Measurements from ENCODE around the gene CCDC144A.
"Not testable (repeated sequence)": the region's sequence is repeated elsewhere in the genome, so short reads cannot be mapped to it uniquely, and the experiment has no call there.

Gene CCDC144A

GRCh38 chr17:16689731-16690281, at the start of gene CCDC144A:
CCDC144A (plus strand) TSS chr17:16690241; CDS start chr17:16690401, 160 bp downstream.
- DNase-seq (ENCODE audit: low read depth) = not testable (repeated sequence)

- no peak for DNase-seq (ENCODE audit: low read depth)
These were observed 40.5 kb upstream of the CCDC144A start for GRCh38 chr17:16649585-16649984.

- no peak for DNase-seq (ENCODE audit: low read depth)
These were observed 37.8 kb upstream of the CCDC144A start for GRCh38 chr17:16652252-16652651.

- DNase-seq (ENCODE audit: low read depth) = peak; percentile 9
These were observed 37.1 kb upstream of the CCDC144A start for GRCh38 chr17:16652847-16653366.

- DNase-seq (ENCODE audit: low read depth) = peak; percentile 78
These were observed 36.5 kb upstream of the CCDC144A start, which contains the start of gene ZNF624 for GRCh38 chr17:16653367-16654041. ZNF624 (minus strand) TSS chr17:16653850.

GRCh38 chr17:16661217-16661616, 28.8 kb upstream of the CCDC144A start:
- DNase-seq (ENCODE audit: low read depth) = no peak

- peak; percentile 2 for DNase-seq (ENCODE audit: low read depth)
These were observed 27.1 kb upstream of the CCDC144A start for GRCh38 chr17:16662936-16663335.

GRCh38 chr17:16666553-16666906, 23.5 kb upstream of the CCDC144A start:
- not testable (repeated sequence) for DNase-seq (ENCODE audit: low read depth)

- DNase-seq (ENCODE audit: low read depth) = not testable (repeated sequence)
These were observed 23.0 kb upstream of the CCDC144A start for GRCh38 chr17:16666907-16667636.

GRCh38 chr17:16676676-16677268, 13.3 kb upstream of the CCDC144A start:
- DNase-seq (ENCODE audit: low read depth) = no peak

- not testable (repeated sequence) for DNase-seq (ENCODE audit: low read depth)
These were observed 6.5 kb upstream of the CCDC144A start for GRCh38 chr17:16683290-16684138.

- not testable (repeated sequence) for DNase-seq (ENCODE audit: low read depth)
These were observed 4.0 kb upstream of the CCDC144A start for GRCh38 chr17:16686019-16686418.

- DNase-seq (ENCODE audit: low read depth) = not testable (repeated sequence)
These were observed 2.9 kb upstream of the CCDC144A start for GRCh38 chr17:16687151-16687550.

GRCh38 chr17:16690447-16690846, 406 bp downstream of the CCDC144A start:
- not testable (repeated sequence) for DNase-seq (ENCODE audit: low read depth)

GRCh38 chr17:16697603-16698002, 7.6 kb downstream of the CCDC144A start:
- DNase-seq (ENCODE audit: low read depth) = not testable (repeated sequence)

GRCh38 chr17:16745492-16746203, 55.6 kb downstream of the CCDC144A start:
- DNase-seq (ENCODE audit: low read depth) = not testable (repeated sequence)

- DNase-seq (ENCODE audit: low read depth) = not testable (repeated sequence)
These were observed 56.5 kb downstream of the CCDC144A start for GRCh38 chr17:16746571-16746970.

- not testable (repeated sequence) for DNase-seq (ENCODE audit: low read depth)
These were observed 60.5 kb downstream of the CCDC144A start for GRCh38 chr17:16750515-16750914.

- DNase-seq (ENCODE audit: low read depth) = not testable (repeated sequence)
These were observed 61.3 kb downstream of the CCDC144A start for GRCh38 chr17:16751224-16751923.

GRCh38 chr17:16751924-16752287, 61.9 kb downstream of the CCDC144A start:
- DNase-seq (ENCODE audit: low read depth) = not testable (repeated sequence)
